K562 (cell line): Measurements from ENCODE around the gene NRG3. TPM values are rescaled to one million over a fixed set of nuclear protein-coding genes. Genes with fewer than 3 reads are reported as not detected.

ENCODE experiments used
- ATAC-seq: fragments of 200-7000 bp; cut with Tn5 transposase; 3 replicates; pipeline ENCODE4 v1.9.1; 2020; ENCODE audit warnings: moderate library complexity
- BruUV-seq: library from RNA; stranded (reverse); fragments of 400-500 nt; replicated peaks from 2 replicates; lab custom pipeline; 2021; lab: Mats Ljungman, UMichigan
- CTCF ChIA-PET: fragments of 300-600 bp; formaldehyde crosslinking; extraction: SDS; loops from one replicate; lab custom pipeline; 2021; ENCODE audit warnings: low intra/inter-chr PET ratio; lab: Yijun Ruan, JAX
- POLR2A ChIA-PET: fragments of 300-600, 350-650 bp; sonication (Branson Sonifier 250); formaldehyde crosslinking; extraction: SDS; loops from one replicate; lab custom pipeline; 2021; ENCODE audit warnings: antibody characterized with exemption, inconsistent platforms; lab: Yijun Ruan, JAX
- DNase-seq, 4 experiments: peaks; one replicate each; pipeline versions ENCODE4 v3.0.0 to v3.0.0-alpha.2; 2011 to 2018; ENCODE audit warnings: low spot score in 3 of 4, mixed read lengths in 3 of 4; ENCODE audit errors: extremely low read depth in 1 of 4
- FAIRE-seq: peaks from 2 replicates; lab custom pipeline; 2011; peaks lifted over from hg19 to GRCh38; lab: Jason Lieb, UNC
- H2AFZ ChIP-seq: 2 replicates; pipeline ENCODE4 v1.6.0; 2011; ENCODE audit warnings: low read depth, low read length, control low read depth, inconsistent platforms
- H3K27ac ChIP-seq: fragments of 200-600 bp; 3 replicates; pipeline ENCODE4 v1.8.0; 2011; ENCODE audit warnings: low read depth, mild to moderate bottlenecking, control low read depth, inconsistent platforms, low read length, moderate library complexity, mixed read lengths; ENCODE audit errors: extremely low read depth
- H3K27me3 ChIP-seq, 2 experiments: fragments of 300-600 bp in 1 of 2; 2 replicates in 1 of 2; 3 replicates in 1 of 2; pipeline versions ENCODE4 v1.6.0 to v1.8.0; 2011; ENCODE audit warnings: inconsistent platforms in 2 of 2, low read length in 2 of 2, mild to moderate bottlenecking in 1 of 2, mixed read lengths in 1 of 2, moderate library complexity in 1 of 2; ENCODE audit not compliant: control insufficient read depth in 2 of 2, insufficient read depth in 2 of 2
- H3K36me3 ChIP-seq: fragments of 300-600 bp; 3 replicates; pipeline ENCODE4 v1.8.0; 2011; ENCODE audit warnings: mild to moderate bottlenecking, low read length, inconsistent platforms; ENCODE audit not compliant: control insufficient read depth, insufficient read depth
- H3K4me1 ChIP-seq, 2 experiments: fragments of 200-600 bp in 1 of 2; replicated peaks in 1 of 2; 2 replicates in 1 of 2; 3 replicates in 1 of 2; pipeline versions ENCODE4 v1.5.1 to v1.8.0; 2011; ENCODE audit warnings: inconsistent platforms in 2 of 2, low read length in 2 of 2, mild to moderate bottlenecking in 1 of 2, mixed read lengths in 1 of 2, moderate library complexity in 1 of 2; ENCODE audit not compliant: control insufficient read depth in 2 of 2, insufficient read depth in 2 of 2
- H3K4me2 ChIP-seq: 2 replicates; pipeline ENCODE4 v1.6.1; 2011; ENCODE audit warnings: low read length, control low read depth, inconsistent platforms, mixed read lengths; ENCODE audit not compliant: insufficient read depth
- H3K4me3 ChIP-seq: fragments of 200-600 bp; sonication (generic), shearing (Covaris generic); 2 replicates; pipeline ENCODE4 v1.5.1; 2016; ENCODE audit warnings: control low read depth, inconsistent platforms
- H3K79me2 ChIP-seq: fragments of 200-600 bp; 3 replicates; pipeline ENCODE4 v1.8.0; 2011; ENCODE audit warnings: low read length, inconsistent platforms; ENCODE audit not compliant: control insufficient read depth, insufficient read depth
- H3K9ac ChIP-seq, 2 experiments: 2 replicates each; pipeline versions ENCODE4 v1.6.0 to v1.6.1; 2011; ENCODE audit warnings: low read depth in 2 of 2, low read length in 2 of 2, control low read depth in 1 of 2, inconsistent platforms in 1 of 2, mild to moderate bottlenecking in 1 of 2, mixed read lengths in 1 of 2; ENCODE audit not compliant: insufficient read depth in 1 of 2
- H3K9me1 ChIP-seq: one replicate; pipeline ENCODE4 v1.6.0; 2011; ENCODE audit warnings: inconsistent platforms, mild to moderate bottlenecking, low read length, moderate library complexity; ENCODE audit not compliant: control insufficient read depth, insufficient read depth
- H3K9me3 ChIP-seq: replicated peaks from 2 replicates; pipeline ENCODE4 v1.5.1; 2011; ENCODE audit warnings: low read depth, low read length, inconsistent platforms; ENCODE audit not compliant: control insufficient read depth, insufficient read depth
- H4K20me1 ChIP-seq: replicated peaks from 2 replicates; pipeline ENCODE4 v1.6.1; 2011; ENCODE audit warnings: low read length, inconsistent platforms, mixed read lengths; ENCODE audit not compliant: control insufficient read depth, insufficient read depth
- CEBPB ChIP-seq: fragments of 450-650 bp; IDR thresholded peaks from 2 replicates; pipeline ENCODE4 v1.6.1; 2016; ENCODE audit warnings: missing genetic modification characterization, missing compliant biosample characterization
- FIP1L1 ChIP-seq: fragments of 200-400 bp; formaldehyde crosslinking; IDR thresholded peaks from 2 replicates; pipeline ENCODE4 v1.6.1; 2018; ENCODE audit warnings: mild to moderate bottlenecking, low read depth, low read length; ENCODE audit not compliant: poor library complexity, severe bottlenecking
- HDAC1 ChIP-seq, 2 experiments: fragments of 450-650 bp; IDR thresholded peaks; 2 replicates each; pipeline ENCODE4 v1.6.1; 2016 to 2017; ENCODE audit warnings: inconsistent platforms in 1 of 2, mild to moderate bottlenecking in 1 of 2, moderate library complexity in 1 of 2
- HDAC6 ChIP-seq: IDR thresholded peaks from 2 replicates; pipeline ENCODE4 v1.6.1; 2012; ENCODE audit warnings: low read depth, mild to moderate bottlenecking, control low read depth, inconsistent platforms, low read length, moderate library complexity
- MCM7 ChIP-seq, 2 experiments: fragments of 450-650 bp; IDR thresholded peaks; 2 replicates each; pipeline ENCODE4 v1.6.1; 2016 to 2018
- MTF1 ChIP-seq: fragments of 250-450 bp; sonication (Bioruptor Pico); IDR thresholded peaks from 2 replicates; pipeline ENCODE4 v1.9.0; 2021; ENCODE audit warnings: moderate library complexity, mild to moderate bottlenecking, inconsistent platforms, borderline replicate concordance
- PYGO2 ChIP-seq: fragments of 450-650 bp; IDR thresholded peaks from 2 replicates; pipeline ENCODE4 v1.6.1; 2016; ENCODE audit warnings: mild to moderate bottlenecking, missing genetic modification characterization, moderate library complexity, missing compliant biosample characterization
- ZBTB8A ChIP-seq: fragments of 450-650 bp; IDR thresholded peaks from 2 replicates; pipeline ENCODE4 v1.6.1; 2018; ENCODE audit warnings: mild to moderate bottlenecking, moderate library complexity; ENCODE audit not compliant: partially characterized antibody
- ZZZ3 ChIP-seq: fragments of 450-650 bp; IDR thresholded peaks from 2 replicates; pipeline ENCODE4 v1.6.1; 2016; ENCODE audit warnings: antibody characterized with exemption, mild to moderate bottlenecking, moderate library complexity
- WGBS: fragments of 100-300 bp; shearing (Covaris generic); methylation state at CpG from one replicate; pipeline ENCODE4 v1.1.6; 2016; ENCODE audit warnings: low coverage, mixed read lengths; ENCODE audit not compliant: insufficient coverage; ENCODE audit errors: missing lambda C conversion rate; 5-methylcytosine and 5-hydroxymethylcytosine counted together
- in situ Hi-C: fragments of 300-500 bp; cut with MboI; formaldehyde crosslinking; loops from 4 replicates; pipeline ENCODE4 v1.15.0; 2018; ENCODE audit warnings: inconsistent platforms, mixed read lengths
- intact Hi-C: fragments of 100-400 bp; cut with micrococcal nuclease; formaldehyde crosslinking; loops from 2 replicates; pipeline ENCODE4 v1.14.2; 2022
- polyA plus RNA-seq, 8 experiments: library from polyadenylated mRNA; depleted of rRNA in 4 of 8; stranded (reverse) in 5 of 8; unstranded in 3 of 8; fragments of >200 nt; fragmentation: Nextera tagmentation in 2 of 8; fragmentation: Illumina TruSeq in 1 of 8; extraction: Ambion mirVana in 2 of 8; extraction: Trizol in 1 of 8; gene quantifications; 2 replicates each; pipeline versions ENCODE4 v1.2.1 to v1.2.3, GENCODE V29; 2011 to 2014; ENCODE audit warnings: inconsistent platforms in 1 of 8, missing spikeins in 1 of 8
- total RNA-seq, 7 experiments: library from RNA; depleted of rRNA in 6 of 7; stranded (reverse); fragments of >200 nt in 6 of 7; fragmentation: Illumina TruSeq in 2 of 7; extraction: Trizol in 2 of 7; gene quantifications; 2 replicates each; pipeline versions ENCODE4 v1.2.1 to v1.2.3, GENCODE V29; 2011 to 2021; ENCODE audit warnings: low replicate concordance in 1 of 7
- TF ChIP-seq, protein P1 (sequence below): sonication (generic); formaldehyde crosslinking; IDR thresholded peaks from 2 replicates; pipeline ENCODE4 v1.8.0; 2022; ENCODE audit warnings: mild to moderate bottlenecking, low read depth, missing genetic modification reagents
- TF ChIP-seq, protein P2 (sequence below): fragments of 250-450 bp; sonication (Bioruptor Pico); IDR thresholded peaks from 2 replicates; pipeline ENCODE4 v1.5.0; 2021
- TF ChIP-seq, protein P3 (sequence below): fragments of 450-650 bp; formaldehyde crosslinking; IDR thresholded peaks from 2 replicates; pipeline ENCODE4 v1.4.0; 2020; ENCODE audit warnings: mild to moderate bottlenecking, moderate library complexity
- TF ChIP-seq, protein P4 (sequence below): fragments of 250-450 bp; sonication (Bioruptor Pico); IDR thresholded peaks from 2 replicates; pipeline ENCODE4 v1.4.0; 2020; ENCODE audit warnings: mild to moderate bottlenecking
- TF ChIP-seq, protein P5 (sequence below): sonication (generic); formaldehyde crosslinking; IDR thresholded peaks from 2 replicates; pipeline ENCODE4 v1.8.1; 2023; ENCODE audit warnings: mild to moderate bottlenecking, missing genetic modification reagents
- TF ChIP-seq, protein P6 (sequence below): sonication (generic); formaldehyde crosslinking; IDR thresholded peaks from 2 replicates; pipeline ENCODE4 v1.8.0; 2022; ENCODE audit warnings: missing genetic modification reagents, mild to moderate bottlenecking, borderline replicate concordance

The NRG3 gene
- total and polyA plus RNA-seq, 9 of the 15 experiments (the other 6 are each of a cell fraction or from before 2014, with no cell fraction given), result not detected

DNA sequence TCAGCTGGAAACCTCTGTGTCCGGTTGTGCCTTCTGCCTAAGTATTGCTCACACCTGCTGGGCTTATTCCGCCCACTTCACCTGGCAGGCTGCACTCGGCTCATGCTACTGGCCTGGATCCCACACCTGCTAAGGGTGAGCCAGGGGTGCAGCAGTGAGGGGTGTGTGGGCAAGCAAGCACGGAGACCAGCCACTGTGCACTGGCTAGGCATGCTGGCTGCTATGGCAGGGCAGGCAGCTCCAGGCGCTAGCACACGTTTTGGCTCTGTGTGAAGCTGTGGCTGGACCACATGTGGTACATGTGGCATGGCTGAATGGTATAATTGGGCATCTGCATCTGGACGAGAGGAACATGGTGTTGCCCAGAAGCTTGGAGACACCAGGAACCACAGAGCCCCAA lies 940.7 kb downstream of the NRG3 start:
- Histone ChIP-seq H3K4me3 (no peak overlapping the region), H3K9ac (no peak overlapping the region), H3K36me3 (no peaks in the 10 kb centered on the region), H3K79me2 (no peaks in the 10 kb centered on the region), H3K4me2 (no peak overlapping the region), H3K9me1 (no peaks in the 10 kb centered on the region), H3K27me3 (no peaks in the 10 kb centered on the region), H2AFZ (no peak overlapping the region), H3K9me3 (0 out of 2 replicates have a peak, but pooled peaks cover 2% of the 10 kb centered on the region), H4K20me1 (no peaks in the 10 kb centered on the region), H3K4me1 (no peaks in the 10 kb centered on the region), H3K27ac (no peak overlapping the region)
- DNase-seq (no peak), ATAC-seq (no peak), FAIRE-seq (no peak)
- CTCF ChIA-PET, result no interaction called here
- WGBS, result 1% methylated on average over 7 of the region's 7 CpGs
- no TSS peak for BruUV-seq
- POLR2A ChIA-PET, result no interaction called here
- in situ Hi-C loops (no loop called here), intact Hi-C loops (no loop called here)
- TF ChIP-seq, protein P1, sequence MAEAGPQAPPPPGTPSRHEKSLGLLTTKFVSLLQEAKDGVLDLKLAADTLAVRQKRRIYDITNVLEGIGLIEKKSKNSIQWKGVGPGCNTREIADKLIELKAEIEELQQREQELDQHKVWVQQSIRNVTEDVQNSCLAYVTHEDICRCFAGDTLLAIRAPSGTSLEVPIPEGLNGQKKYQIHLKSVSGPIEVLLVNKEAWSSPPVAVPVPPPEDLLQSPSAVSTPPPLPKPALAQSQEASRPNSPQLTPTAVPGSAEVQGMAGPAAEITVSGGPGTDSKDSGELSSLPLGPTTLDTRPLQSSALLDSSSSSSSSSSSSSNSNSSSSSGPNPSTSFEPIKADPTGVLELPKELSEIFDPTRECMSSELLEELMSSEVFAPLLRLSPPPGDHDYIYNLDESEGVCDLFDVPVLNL, result no peak
- TF ChIP-seq, protein P2, sequence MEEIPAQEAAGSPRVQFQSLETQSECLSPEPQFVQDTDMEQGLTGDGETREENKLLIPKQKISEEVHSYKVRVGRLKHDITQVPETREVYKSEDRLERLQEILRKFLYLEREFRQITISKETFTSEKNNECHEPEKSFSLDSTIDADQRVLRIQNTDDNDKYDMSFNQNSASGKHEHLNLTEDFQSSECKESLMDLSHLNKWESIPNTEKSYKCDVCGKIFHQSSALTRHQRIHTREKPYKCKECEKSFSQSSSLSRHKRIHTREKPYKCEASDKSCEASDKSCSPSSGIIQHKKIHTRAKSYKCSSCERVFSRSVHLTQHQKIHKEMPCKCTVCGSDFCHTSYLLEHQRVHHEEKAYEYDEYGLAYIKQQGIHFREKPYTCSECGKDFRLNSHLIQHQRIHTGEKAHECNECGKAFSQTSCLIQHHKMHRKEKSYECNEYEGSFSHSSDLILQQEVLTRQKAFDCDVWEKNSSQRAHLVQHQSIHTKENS (CRISPR knock-in tag), result no peak
- TF ChIP-seq, protein P3, sequence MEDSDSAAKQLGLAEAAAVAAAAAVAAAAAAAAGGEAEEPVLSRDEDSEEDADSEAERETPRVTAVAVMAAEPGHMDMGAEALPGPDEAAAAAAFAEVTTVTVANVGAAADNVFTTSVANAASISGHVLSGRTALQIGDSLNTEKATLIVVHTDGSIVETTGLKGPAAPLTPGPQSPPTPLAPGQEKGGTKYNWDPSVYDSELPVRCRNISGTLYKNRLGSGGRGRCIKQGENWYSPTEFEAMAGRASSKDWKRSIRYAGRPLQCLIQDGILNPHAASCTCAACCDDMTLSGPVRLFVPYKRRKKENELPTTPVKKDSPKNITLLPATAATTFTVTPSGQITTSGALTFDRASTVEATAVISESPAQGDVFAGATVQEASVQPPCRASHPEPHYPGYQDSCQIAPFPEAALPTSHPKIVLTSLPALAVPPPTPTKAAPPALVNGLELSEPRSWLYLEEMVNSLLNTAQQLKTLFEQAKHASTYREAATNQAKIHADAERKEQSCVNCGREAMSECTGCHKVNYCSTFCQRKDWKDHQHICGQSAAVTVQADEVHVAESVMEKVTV, result no peak
- no peak for TF ChIP-seq CEBPB (tag)
- no peak for TF ChIP-seq MCM7 (IDR thresholded peaks at IDR 0.05)
- TF ChIP-seq, protein P4, sequence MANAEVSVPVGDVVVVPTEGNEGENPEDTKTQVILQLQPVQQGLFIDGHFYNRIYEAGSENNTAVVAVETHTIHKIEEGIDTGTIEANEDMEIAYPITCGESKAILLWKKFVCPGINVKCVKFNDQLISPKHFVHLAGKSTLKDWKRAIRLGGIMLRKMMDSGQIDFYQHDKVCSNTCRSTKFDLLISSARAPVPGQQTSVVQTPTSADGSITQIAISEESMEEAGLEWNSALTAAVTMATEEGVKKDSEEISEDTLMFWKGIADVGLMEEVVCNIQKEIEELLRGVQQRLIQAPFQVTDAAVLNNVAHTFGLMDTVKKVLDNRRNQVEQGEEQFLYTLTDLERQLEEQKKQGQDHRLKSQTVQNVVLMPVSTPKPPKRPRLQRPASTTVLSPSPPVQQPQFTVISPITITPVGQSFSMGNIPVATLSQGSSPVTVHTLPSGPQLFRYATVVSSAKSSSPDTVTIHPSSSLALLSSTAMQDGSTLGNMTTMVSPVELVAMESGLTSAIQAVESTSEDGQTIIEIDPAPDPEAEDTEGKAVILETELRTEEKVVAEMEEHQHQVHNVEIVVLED (CRISPR knock-in tag), result no peak
- no peak for TF ChIP-seq MTF1
- no peak for TF ChIP-seq ZBTB8A
- no peak for TF ChIP-seq HDAC6
- no peak for TF ChIP-seq PYGO2 (tag)
- TF ChIP-seq FIP1L1, result no peak
- TF ChIP-seq HDAC1 (IDR thresholded peaks at IDR 0.05), result no peak
- TF ChIP-seq, protein P5, sequence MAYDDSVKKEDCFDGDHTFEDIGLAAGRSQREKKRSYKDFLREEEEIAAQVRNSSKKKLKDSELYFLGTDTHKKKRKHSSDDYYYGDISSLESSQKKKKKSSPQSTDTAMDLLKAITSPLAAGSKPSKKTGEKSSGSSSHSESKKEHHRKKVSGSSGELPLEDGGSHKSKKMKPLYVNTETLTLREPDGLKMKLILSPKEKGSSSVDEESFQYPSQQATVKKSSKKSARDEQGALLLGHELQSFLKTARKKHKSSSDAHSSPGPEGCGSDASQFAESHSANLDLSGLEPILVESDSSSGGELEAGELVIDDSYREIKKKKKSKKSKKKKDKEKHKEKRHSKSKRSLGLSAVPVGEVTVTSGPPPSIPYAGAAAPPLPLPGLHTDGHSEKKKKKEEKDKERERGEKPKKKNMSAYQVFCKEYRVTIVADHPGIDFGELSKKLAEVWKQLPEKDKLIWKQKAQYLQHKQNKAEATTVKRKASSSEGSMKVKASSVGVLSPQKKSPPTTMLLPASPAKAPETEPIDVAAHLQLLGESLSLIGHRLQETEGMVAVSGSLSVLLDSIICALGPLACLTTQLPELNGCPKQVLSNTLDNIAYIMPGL (CRISPR knock-in tag), result no peak
- TF ChIP-seq ZZZ3, result no peak
- TF ChIP-seq, protein P6, sequence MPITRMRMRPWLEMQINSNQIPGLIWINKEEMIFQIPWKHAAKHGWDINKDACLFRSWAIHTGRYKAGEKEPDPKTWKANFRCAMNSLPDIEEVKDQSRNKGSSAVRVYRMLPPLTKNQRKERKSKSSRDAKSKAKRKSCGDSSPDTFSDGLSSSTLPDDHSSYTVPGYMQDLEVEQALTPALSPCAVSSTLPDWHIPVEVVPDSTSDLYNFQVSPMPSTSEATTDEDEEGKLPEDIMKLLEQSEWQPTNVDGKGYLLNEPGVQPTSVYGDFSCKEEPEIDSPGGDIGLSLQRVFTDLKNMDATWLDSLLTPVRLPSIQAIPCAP (CRISPR knock-in tag), result no peak
